SKM-1 treated with dmso at 0.1 percent for 144 hours (cell line): ENCODE measurements around the gene RNF34.

ENCODE experiments used
- DNase-seq: peaks from one replicate; lab custom pipeline; 2025; ENCODE audit not compliant: unreplicated experiment; lab: John Stamatoyannopoulos, UW

RNF34 gene

GRCh38 chr12:121388421-121388981 lies 11.4 kb upstream of the RNF34 start:
- no peak for DNase-seq

- DNase-seq: no peak
Observed at GRCh38 chr12:121390856-121391255, 9.1 kb upstream of the RNF34 start.

GRCh38 chr12:121391619-121392324 lies 8.1 kb upstream of the RNF34 start:
- DNase-seq: no peak

GRCh38 chr12:121392325-121392716 lies 7.6 kb upstream of the RNF34 start:
- no peak for DNase-seq

- no peak for DNase-seq
Observed at GRCh38 chr12:121397521-121397920, 2.4 kb upstream of the RNF34 start.

- no peak for DNase-seq
Observed at GRCh38 chr12:121398355-121398754, 1.6 kb upstream of the RNF34 start.

- DNase-seq: no peak
Observed at GRCh38 chr12:121400332-121401139, 618 bp downstream of the RNF34 start.

GRCh38 chr12:121403721-121404120 lies 3.8 kb downstream of the RNF34 start:
- no peak for DNase-seq

- DNase-seq: no peak
Observed at GRCh38 chr12:121404734-121405133, 4.8 kb downstream of the RNF34 start.

- no peak for DNase-seq
Observed at GRCh38 chr12:121405211-121405610, 5.3 kb downstream of the RNF34 start.

GRCh38 chr12:121413917-121414316 lies 14.0 kb downstream of the RNF34 start:
- DNase-seq: no peak

GRCh38 chr12:121417847-121418246 lies 17.9 kb downstream of the RNF34 start:
- DNase-seq: no peak

GRCh38 chr12:121420109-121420508 lies 20.2 kb downstream of the RNF34 start:
- no peak for DNase-seq

- DNase-seq: no peak
Observed at GRCh38 chr12:121423253-121423652, 23.3 kb downstream of the RNF34 start.

- DNase-seq: no peak
Observed at GRCh38 chr12:121423682-121424623, 24.0 kb downstream of the RNF34 start.

- DNase-seq: no peak
Observed at GRCh38 chr12:121424624-121424975, 24.7 kb downstream of the RNF34 start.

GRCh38 chr12:121427556-121428050 lies 27.7 kb downstream of the RNF34 start:
- DNase-seq: no peak

- DNase-seq: no peak
Observed at GRCh38 chr12:121428883-121429282, 29.0 kb downstream of the RNF34 start.

GRCh38 chr12:121430833-121431415 lies 31.0 kb downstream of the RNF34 start:
- DNase-seq: no peak

- no peak for DNase-seq
Observed at GRCh38 chr12:121432740-121433480, 33.0 kb downstream of the RNF34 start.
